K562 (cell line): Measurements from ENCODE around the gene SHBG. TPM values are rescaled to one million over a fixed set of nuclear protein-coding genes. Genes with fewer than 3 reads are reported as not detected.

Experiments used
- EP300 ChIP-seq: IDR thresholded peaks from 2 replicates; pipeline ENCODE4 v1.6.1; 2012; ENCODE audit warnings: low read length, improper control_type of control experiment
- ESRRB ChIP-seq: fragments of 250-450 bp; sonication (Bioruptor Pico); IDR thresholded peaks from 2 replicates; pipeline ENCODE4 v1.5.0; 2020; ENCODE audit warnings: mild to moderate bottlenecking, moderate library complexity, borderline replicate concordance
- FOXJ3 ChIP-seq: sonication (generic); formaldehyde crosslinking; IDR thresholded peaks from 2 replicates; pipeline ENCODE4 v1.4.0; 2020; ENCODE audit warnings: mild to moderate bottlenecking, missing genetic modification reagents
- NCOR1 ChIP-seq: fragments of 450-650 bp; IDR thresholded peaks from 2 replicates; pipeline ENCODE4 v1.6.1; 2016; ENCODE audit warnings: mild to moderate bottlenecking, moderate library complexity
- PHB ChIP-seq: fragments of 250-450 bp; sonication (Bioruptor Pico); IDR thresholded peaks from 2 replicates; pipeline ENCODE4 v1.5.0; 2021
- RBBP5 ChIP-seq: fragments of 200-600 bp; sonication (generic); IDR thresholded peaks from 2 replicates; pipeline ENCODE4 v1.6.1; 2012; ENCODE audit warnings: borderline replicate concordance, mild to moderate bottlenecking, low read length, control low read depth, inconsistent platforms; ENCODE audit not compliant: insufficient read depth, poor library complexity, severe bottlenecking
- SIN3A ChIP-seq, 2 experiments: fragments of 150-350 bp in 1 of 2; IDR thresholded peaks; 2 replicates each; pipeline ENCODE4 v1.6.1; 2011 to 2016; ENCODE audit warnings: borderline replicate concordance in 2 of 2, low read depth in 2 of 2, low read length in 2 of 2, mild to moderate bottlenecking in 2 of 2, moderate library complexity in 2 of 2; ENCODE audit not compliant: control insufficient read depth in 1 of 2
- SMARCE1 ChIP-seq: fragments of 450-650 bp; IDR thresholded peaks from 2 replicates; pipeline ENCODE4 v1.7.1; 2016; ENCODE audit warnings: mild to moderate bottlenecking
- polyA plus RNA-seq, 8 experiments: library from polyadenylated mRNA; depleted of rRNA in 4 of 8; stranded (reverse) in 5 of 8; unstranded in 3 of 8; fragments of >200 nt; fragmentation: Nextera tagmentation in 2 of 8; fragmentation: Illumina TruSeq in 1 of 8; extraction: Ambion mirVana in 2 of 8; extraction: Trizol in 1 of 8; gene quantifications; 2 replicates each; pipeline versions ENCODE4 v1.2.1 to v1.2.3, GENCODE V29; 2011 to 2014; ENCODE audit warnings: inconsistent platforms in 1 of 8, missing spikeins in 1 of 8
- total RNA-seq, 7 experiments: library from RNA; depleted of rRNA in 6 of 7; stranded (reverse); fragments of >200 nt in 6 of 7; fragmentation: Illumina TruSeq in 2 of 7; extraction: Trizol in 2 of 7; gene quantifications; 2 replicates each; pipeline versions ENCODE4 v1.2.1 to v1.2.3, GENCODE V29; 2011 to 2021; ENCODE audit warnings: low replicate concordance in 1 of 7
- TF ChIP-seq, protein P1 (sequence below): fragments of 250-450 bp; sonication (Bioruptor Pico); IDR thresholded peaks from 2 replicates; pipeline ENCODE4 v1.4.0; 2020
- TF ChIP-seq, protein P2 (sequence below): IDR thresholded peaks from 2 replicates; pipeline ENCODE4 v1.6.1; 2011; ENCODE audit not compliant: insufficient read length; ENCODE audit errors: extremely low read depth
- TF ChIP-seq, protein P3 (sequence below): fragments of 250-450 bp; sonication (Bioruptor Pico); IDR thresholded peaks from 2 replicates; pipeline ENCODE4 v1.4.0; 2020; ENCODE audit warnings: borderline replicate concordance
- TF ChIP-seq, protein P4 (sequence below): sonication (generic); formaldehyde crosslinking; IDR thresholded peaks from 2 replicates; pipeline ENCODE4 v1.5.0; 2020; ENCODE audit warnings: missing genetic modification reagents
- TF ChIP-seq, protein P5 (sequence below): fragments of 200-800 bp; sonication (Bioruptor generic); IDR thresholded peaks from 2 replicates; pipeline ENCODE4 v1.6.1; 2017; ENCODE audit warnings: missing genetic modification characterization, missing compliant biosample characterization

The SHBG gene
- total and polyA plus RNA-seq, 9 of the 15 experiments (the other 6 are each of a cell fraction or from before 2014, with no cell fraction given) = not detected

DNA sequence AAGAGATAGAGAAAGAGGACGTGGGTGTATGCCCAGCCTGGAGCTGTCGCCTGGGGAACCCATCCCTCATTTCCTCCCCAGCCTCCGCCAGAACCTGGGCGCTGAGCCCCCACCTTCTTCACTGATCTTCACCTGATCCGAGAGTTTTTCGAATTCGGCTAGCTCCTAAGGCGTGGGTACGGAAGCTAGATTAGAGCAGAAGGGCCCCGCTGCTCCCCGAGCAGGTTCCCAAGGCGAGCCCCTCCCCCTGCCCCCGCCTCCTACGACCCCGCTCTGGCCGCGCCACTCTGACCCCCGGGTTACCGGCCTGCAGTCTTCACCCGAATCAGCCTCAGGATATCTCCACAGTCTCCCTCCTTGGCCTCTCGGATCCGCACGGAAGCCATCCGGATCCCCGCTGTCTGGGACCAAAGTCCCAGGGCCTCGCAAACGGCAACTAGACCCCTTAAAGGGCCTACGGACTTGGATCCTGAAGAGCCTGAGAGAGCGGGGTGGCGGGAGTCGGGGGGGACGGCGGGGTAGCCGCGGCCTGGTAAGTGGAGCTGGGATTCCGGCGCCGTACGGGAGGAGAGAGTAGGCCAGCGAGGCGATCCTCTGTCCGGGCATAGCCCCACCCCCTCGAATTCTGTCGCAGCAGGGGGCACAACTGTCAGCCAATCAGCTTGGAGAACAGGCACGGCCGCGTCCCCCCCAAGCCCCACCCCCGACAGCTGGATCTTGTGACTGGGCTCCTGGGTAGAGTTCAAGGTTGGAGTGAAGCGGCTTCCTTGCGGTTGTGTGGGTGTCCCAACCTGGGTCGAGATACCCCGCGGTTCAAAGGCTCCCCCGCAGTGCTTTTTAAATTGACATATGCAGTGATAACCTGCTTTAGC lies 2.4 kb upstream of the SHBG start, which contains the start of gene SAT2 (continued):
- TF ChIP-seq, protein P1, sequence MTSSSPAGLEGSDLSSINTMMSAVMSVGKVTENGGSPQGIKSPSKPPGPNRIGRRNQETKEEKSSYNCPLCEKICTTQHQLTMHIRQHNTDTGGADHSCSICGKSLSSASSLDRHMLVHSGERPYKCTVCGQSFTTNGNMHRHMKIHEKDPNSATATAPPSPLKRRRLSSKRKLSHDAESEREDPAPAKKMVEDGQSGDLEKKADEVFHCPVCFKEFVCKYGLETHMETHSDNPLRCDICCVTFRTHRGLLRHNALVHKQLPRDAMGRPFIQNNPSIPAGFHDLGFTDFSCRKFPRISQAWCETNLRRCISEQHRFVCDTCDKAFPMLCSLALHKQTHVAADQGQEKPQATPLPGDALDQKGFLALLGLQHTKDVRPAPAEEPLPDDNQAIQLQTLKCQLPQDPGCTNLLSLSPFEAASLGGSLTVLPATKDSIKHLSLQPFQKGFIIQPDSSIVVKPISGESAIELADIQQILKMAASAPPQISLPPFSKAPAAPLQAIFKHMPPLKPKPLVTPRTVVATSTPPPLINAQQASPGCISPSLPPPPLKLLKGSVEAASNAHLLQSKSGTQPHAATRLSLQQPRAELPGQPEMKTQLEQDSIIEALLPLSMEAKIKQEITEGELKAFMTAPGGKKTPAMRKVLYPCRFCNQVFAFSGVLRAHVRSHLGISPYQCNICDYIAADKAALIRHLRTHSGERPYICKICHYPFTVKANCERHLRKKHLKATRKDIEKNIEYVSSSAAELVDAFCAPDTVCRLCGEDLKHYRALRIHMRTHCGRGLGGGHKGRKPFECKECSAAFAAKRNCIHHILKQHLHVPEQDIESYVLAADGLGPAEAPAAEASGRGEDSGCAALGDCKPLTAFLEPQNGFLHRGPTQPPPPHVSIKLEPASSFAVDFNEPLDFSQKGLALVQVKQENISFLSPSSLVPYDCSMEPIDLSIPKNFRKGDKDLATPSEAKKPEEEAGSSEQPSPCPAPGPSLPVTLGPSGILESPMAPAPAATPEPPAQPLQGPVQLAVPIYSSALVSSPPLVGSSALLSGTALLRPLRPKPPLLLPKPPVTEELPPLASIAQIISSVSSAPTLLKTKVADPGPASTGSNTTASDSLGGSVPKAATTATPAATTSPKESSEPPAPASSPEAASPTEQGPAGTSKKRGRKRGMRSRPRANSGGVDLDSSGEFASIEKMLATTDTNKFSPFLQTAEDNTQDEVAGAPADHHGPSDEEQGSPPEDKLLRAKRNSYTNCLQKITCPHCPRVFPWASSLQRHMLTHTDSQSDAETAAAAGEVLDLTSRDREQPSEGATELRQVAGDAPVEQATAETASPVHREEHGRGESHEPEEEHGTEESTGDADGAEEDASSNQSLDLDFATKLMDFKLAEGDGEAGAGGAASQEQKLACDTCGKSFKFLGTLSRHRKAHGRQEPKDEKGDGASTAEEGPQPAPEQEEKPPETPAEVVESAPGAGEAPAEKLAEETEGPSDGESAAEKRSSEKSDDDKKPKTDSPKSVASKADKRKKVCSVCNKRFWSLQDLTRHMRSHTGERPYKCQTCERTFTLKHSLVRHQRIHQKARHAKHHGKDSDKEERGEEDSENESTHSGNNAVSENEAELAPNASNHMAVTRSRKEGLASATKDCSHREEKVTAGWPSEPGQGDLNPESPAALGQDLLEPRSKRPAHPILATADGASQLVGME (CRISPR knock-in tag) = no peak
- peak; percentile 43; the same call in 1 of the 2 replicates for TF ChIP-seq SMARCE1
- TF ChIP-seq, protein P2, sequence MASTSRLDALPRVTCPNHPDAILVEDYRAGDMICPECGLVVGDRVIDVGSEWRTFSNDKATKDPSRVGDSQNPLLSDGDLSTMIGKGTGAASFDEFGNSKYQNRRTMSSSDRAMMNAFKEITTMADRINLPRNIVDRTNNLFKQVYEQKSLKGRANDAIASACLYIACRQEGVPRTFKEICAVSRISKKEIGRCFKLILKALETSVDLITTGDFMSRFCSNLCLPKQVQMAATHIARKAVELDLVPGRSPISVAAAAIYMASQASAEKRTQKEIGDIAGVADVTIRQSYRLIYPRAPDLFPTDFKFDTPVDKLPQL = no peak
- TF ChIP-seq PHB = no peak
- no peak for TF ChIP-seq ESRRB (CRISPR knock-in tag)
- TF ChIP-seq RBBP5 = peak; percentile 26
- TF ChIP-seq SIN3A (IDR thresholded peaks at IDR 0.05; ENCODE audit: borderline replicate concordance in 2 of 2, control insufficient read depth in 1 of 2, low read depth in 2 of 2, low read length in 2 of 2) = peak in 1 of 2 experiments; percentile 39; a peak in 1 of 4 replicates
- TF ChIP-seq, protein P3, sequence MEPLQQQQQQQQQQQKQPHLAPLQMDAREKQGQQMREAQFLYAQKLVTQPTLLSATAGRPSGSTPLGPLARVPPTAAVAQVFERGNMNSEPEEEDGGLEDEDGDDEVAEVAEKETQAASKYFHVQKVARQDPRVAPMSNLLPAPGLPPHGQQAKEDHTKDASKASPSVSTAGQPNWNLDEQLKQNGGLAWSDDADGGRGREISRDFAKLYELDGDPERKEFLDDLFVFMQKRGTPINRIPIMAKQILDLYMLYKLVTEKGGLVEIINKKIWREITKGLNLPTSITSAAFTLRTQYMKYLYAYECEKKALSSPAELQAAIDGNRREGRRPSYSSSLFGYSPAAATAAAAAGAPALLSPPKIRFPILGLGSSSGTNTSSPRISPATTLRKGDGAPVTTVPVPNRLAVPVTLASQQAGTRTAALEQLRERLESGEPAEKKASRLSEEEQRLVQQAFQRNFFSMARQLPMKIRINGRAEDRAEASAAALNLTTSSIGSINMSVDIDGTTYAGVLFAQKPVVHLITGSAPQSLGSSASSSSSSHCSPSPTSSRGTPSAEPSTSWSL (CRISPR knock-in tag) = no peak
- TF ChIP-seq FOXJ3 (CRISPR knock-in tag) = no peak
- peak; percentile 15; the same call in 1 of the 2 replicates for TF ChIP-seq NCOR1
- TF ChIP-seq, protein P4, sequence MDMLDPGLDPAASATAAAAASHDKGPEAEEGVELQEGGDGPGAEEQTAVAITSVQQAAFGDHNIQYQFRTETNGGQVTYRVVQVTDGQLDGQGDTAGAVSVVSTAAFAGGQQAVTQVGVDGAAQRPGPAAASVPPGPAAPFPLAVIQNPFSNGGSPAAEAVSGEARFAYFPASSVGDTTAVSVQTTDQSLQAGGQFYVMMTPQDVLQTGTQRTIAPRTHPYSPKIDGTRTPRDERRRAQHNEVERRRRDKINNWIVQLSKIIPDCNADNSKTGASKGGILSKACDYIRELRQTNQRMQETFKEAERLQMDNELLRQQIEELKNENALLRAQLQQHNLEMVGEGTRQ = no peak
- TF ChIP-seq, protein P5, sequence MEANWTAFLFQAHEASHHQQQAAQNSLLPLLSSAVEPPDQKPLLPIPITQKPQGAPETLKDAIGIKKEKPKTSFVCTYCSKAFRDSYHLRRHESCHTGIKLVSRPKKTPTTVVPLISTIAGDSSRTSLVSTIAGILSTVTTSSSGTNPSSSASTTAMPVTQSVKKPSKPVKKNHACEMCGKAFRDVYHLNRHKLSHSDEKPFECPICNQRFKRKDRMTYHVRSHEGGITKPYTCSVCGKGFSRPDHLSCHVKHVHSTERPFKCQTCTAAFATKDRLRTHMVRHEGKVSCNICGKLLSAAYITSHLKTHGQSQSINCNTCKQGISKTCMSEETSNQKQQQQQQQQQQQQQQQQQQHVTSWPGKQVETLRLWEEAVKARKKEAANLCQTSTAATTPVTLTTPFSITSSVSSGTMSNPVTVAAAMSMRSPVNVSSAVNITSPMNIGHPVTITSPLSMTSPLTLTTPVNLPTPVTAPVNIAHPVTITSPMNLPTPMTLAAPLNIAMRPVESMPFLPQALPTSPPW (CRISPR knock-in tag) = peak; percentile 88
- peak; percentile 42; the same call in 1 of the 2 replicates for TF ChIP-seq EP300
